ENCODE data around the gene GATC. TPM values are rescaled to one million over a fixed set of nuclear protein-coding genes. Genes with fewer than 3 reads are reported as not detected.
A peak's percentile ranks its signal among the peaks of the same experiment; 100 is the strongest.

Gene GATC
- total and polyA plus RNA-seq, 2 experiments from 2014 or later: 18.5 to 20.1 TPM

- TF ChIP-seq ZNF462 (CRISPR knock-in tag; IDR thresholded peaks at IDR 0.05) (no peak), ETS1 (IDR thresholded peaks at IDR 0.05) (no peak), ZNF331 (CRISPR knock-in tag; IDR thresholded peaks at IDR 0.05; ENCODE audit: low read depth) (no peak), STAT1 (IDR thresholded peaks at IDR 0.05; ENCODE audit: unreplicated experiment) (no peak), ZNF114 (CRISPR knock-in tag; IDR thresholded peaks at IDR 0.05) (no peak), POLR2AphosphoS5 (IDR thresholded peaks at IDR 0.05; ENCODE audit: low read depth) (no peak), NANOG (IDR thresholded peaks at IDR 0.05; ENCODE audit: borderline replicate concordance) (no peak)
Measured at GRCh38 chr12:120399531-120399930, 46.7 kb upstream of the GATC start (continued).

GRCh38 chr12:120402217-120402616 lies 44.0 kb upstream of the GATC start:
- Histone ChIP-seq H3K9me2 (ENCODE audit: insufficient read depth) (no peaks in the 10 kb centered on the region), H3K4me2 (peak overlapping the region; percentile 71), H3K27me3 (ENCODE audit: insufficient read depth) (no peaks in the 10 kb centered on the region), H3K27ac (ENCODE audit: low read depth) (peak overlapping the region; percentile 89), H2AFZ (peak overlapping the region; percentile 80), H3K4me1 (ENCODE audit: insufficient read depth) (peaks cover 29% of the 10 kb centered on the region), H4K20me1 (replicated peaks; ENCODE audit: insufficient read depth) (no peaks in the 10 kb centered on the region), H3K36me3 (ENCODE audit: insufficient read depth) (no peaks in the 10 kb centered on the region), H3F3A (replicated peaks; ENCODE audit: low read depth) (peaks cover 9% of the 10 kb centered on the region; the same call in 1 of the 2 replicates), H3K79me2 (replicated peaks; ENCODE audit: insufficient read depth) (no peaks in the 10 kb centered on the region), H3K4me3 (peak overlapping the region; percentile 18)
- H3K27me3 Mint-ChIP-seq (ENCODE audit: insufficient read depth, low read depth, poor library complexity): peaks cover 10% of the 10 kb centered on the region
- peak overlapping the region; percentile 49 for H3K4me3 Mint-ChIP-seq
- peaks cover 21% of the 10 kb centered on the region for H3K4me1 Mint-ChIP-seq
- DNase-seq (ENCODE audit: low spot score) (peak; percentile 83), ATAC-seq (peak; percentile 92)
- no peaks in the 10 kb centered on the region for H3K36me3 Mint-ChIP-seq (ENCODE audit: low read depth)
- H3K27ac Mint-ChIP-seq: peak overlapping the region; percentile 91
- TF ChIP-seq POLR2AphosphoS5 (IDR thresholded peaks at IDR 0.05; ENCODE audit: low read depth): 0 out of 2 replicates have a peak, but pooled peaks have one; percentile 23
- TF ChIP-seq ZNF331 (CRISPR knock-in tag; IDR thresholded peaks at IDR 0.05; ENCODE audit: low read depth): no peak
- no peak for TF ChIP-seq ZNF462 (CRISPR knock-in tag; IDR thresholded peaks at IDR 0.05)
- no peaks in the 10 kb centered on the region for H3K9me3 Mint-ChIP-seq
